Stimulated activated CD8-positive, alpha-beta memory T cell treated with anti-CD3 and anti-CD28 coated beads, Interleukin-15, amount 100 ng/mL, for 1 hour (primary cell): ENCODE measurements around the gene MBNL1.

Experiments
- DNase-seq: peaks from one replicate; pipeline ENCODE4 v3.0.0-alpha.2; 2020; ENCODE audit warnings: low read depth

MBNL1 gene

DNA sequence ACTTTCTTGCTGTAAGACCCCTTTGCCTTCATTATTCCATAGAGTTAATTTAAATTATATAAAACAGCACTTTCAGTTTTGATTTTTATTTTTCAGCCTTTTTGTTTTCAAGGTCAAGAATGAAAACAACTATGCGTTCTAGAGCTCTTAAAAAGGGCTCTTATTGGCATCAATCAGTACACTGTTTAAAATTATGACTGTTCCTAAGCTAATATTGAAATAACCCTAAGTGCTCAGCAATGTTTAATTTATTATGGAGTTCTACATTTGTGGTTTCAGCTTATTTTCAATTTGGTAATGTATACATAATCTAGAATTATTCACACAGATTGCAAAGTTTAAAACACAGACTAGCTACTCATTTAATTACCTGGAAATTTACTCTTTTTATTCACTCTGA is 179.4 kb downstream of the MBNL1 start:
- no peak for DNase-seq

DNA sequence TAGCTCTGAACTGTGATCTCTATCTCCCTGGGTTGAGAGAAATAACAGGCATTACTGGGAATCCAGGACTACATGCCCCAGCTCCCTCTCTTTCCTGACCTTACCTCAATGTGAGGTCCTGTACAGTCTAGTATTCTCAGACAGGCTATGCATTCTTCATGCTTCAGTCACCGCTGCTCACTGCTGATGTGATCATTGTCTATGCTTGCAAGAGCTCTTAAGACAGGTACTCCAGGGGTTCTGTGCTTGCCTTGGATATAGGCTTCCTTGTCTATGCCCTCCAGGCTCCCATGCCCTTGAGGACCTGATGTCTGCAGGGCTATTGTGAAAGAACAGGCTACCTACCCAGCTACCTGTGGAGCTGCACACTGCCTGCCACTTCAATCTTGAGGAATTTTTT is 183.6 kb downstream of the MBNL1 start:
- no peak for DNase-seq

DNA sequence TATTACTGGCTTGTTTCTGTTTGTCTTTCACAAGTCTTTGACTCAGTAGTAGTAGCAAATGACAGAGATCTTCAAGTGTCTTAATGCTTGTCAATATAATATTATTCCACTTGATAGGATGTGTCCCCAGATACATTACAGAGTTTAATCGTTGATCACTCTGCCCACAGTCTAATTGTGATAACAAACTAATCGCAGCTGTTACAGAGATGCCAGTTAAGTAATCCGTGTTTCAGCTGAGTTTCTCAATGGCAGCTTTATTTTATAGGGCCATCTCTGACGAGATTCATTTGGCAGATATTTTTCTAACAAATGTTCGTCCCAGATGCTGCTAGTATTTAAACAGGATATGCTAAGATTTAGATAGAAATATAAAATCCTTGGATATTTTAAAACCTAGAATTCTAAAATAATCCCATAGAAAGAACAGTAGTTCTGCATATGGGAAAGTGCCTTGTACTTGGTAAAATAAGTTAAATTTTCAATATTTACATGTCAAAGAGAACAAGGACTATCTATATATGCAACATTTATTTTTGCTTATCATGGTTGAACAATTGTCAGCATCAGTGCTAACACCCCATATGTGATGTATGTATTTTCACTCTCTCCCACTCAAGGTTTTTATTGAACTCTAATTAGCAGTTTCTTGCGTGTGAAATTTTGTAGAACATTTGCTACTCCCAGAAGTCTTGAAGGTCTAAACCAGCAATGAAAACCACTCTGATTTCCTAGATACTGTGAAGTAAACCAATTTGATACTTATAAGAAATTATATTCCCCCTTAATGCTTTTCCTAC is 185.5 kb downstream of the MBNL1 start:
- DNase-seq, result no peak

DNA sequence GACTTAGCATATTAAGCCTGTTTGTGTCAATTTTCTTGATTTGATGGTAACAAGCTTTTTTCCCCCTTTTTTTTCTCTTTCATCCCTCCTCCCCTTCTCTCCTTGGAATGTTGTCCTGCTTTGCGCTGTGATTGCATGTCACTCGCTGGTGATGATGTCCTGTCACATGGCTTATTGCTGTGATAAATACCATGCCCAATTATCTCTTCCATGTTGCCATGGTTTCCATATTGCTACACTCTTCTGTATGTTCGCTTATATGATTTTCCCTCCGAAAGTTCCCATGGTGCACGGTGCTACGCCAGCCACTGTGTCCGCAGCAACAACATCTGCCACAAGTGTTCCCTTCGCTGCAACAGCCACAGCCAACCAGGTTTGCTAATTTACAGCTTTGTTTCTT is 187.3 kb downstream of the MBNL1 start:
- DNase-seq, result no peak

DNA sequence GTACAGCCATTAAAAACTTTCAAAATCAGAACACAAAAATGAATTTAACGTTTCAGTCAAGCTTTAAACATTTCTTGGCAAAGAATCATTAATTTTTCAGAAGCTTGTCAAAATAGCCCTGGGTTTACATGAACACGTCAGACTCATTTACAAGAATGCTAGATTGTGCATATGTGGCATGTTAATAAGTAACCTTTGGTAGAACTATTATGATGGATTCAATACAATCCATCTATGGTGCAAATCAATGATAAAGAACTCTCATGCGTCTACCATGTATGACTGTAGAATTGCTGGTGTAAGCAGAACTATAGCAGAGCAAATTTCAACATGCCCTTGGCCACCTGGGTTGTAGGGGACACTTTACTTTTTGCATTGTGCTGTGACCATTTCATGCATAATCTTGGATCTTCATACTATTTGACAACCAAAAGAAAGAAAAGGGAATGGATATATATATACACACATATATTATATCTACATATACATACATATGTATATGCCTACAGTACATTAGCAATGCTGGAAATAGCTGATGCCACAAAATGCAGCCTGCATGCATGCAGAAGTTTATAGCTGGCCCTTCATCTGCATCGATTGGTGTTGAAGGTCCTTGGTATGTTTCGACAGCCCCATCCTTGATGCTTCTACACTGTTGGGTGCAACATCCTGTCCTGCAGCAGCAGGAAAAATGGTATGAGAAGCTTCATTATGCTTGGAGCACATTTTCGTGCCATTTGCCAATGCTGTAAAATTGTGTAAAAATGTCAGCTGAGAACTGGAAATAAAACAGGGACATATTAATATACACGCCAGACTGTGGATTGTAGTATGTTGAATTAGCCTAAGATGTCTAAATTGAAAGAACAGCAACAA is 189.0 kb downstream of the MBNL1 start:
- no peak for DNase-seq

DNA sequence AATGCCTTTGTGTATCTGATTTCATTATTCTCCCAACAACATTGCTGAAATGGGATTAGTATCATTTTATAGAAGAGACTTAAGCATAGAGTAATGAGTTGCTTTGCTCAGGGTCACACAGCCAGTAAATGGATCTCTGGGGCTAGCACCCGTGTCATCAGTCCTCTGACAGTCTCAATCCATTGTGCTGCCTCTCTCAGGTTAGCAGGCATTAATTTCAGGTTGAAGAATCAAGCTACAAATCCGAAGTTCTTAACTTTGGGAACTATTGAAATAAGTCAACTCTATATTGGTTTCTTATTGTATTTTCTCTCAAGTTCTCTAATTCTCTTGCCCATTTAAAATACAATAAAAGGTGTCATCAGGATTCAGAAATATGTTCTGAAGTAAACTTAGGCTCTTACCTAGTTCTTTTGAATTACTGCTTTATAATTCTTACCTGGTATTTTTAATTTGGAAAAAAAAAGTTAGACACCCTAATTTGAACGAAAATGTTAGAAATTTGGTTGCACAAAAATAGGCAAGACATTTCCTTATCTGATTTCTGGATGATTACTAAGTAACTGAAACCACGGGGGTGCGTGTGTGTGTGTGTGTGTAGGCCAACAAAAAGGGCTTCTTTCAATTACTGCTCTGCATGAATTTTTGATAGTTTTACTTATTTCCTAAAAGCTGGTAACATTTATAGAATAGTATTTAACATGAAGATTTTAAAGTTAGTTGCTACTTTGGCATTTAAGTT is 189.8 kb downstream of the MBNL1 start:
- no peak for DNase-seq

DNA sequence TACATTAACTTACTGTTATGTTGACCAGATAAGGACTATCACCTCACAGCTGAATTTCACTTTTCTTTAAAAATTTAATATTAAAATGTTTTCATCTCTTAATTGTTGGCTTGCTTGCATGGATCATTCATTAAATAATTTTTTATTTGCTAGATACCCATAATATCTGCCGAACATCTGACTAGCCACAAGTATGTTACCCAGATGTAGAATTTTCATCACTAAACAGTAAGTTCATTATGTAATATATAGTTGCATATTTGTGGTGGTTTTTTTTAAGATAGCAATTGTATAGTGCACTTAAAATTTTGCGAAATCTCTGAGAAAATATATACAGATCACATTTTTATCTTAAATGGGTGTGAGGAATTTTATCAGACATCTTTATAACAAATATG is 190.4 kb downstream of the MBNL1 start:
- DNase-seq, result no peak

DNA sequence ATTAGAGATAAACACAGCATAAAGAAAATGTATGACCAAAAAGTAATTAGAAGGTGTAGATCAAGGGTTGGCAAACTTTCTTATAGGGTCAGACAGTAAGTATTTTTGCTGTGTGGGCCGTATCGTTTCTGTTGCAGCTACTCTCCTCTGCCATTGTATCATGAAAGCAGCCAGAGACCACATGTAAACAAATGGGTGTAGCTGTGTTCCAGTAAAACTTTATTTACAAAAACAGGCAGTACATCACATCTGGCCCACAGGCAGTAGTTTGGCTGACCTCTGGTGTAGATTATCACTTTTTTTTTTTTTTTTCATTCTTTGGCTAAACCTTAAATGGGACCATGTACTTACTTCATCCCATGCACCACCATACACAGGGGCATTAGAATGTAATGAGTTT is 190.8 kb downstream of the MBNL1 start:
- DNase-seq, result no peak

DNA sequence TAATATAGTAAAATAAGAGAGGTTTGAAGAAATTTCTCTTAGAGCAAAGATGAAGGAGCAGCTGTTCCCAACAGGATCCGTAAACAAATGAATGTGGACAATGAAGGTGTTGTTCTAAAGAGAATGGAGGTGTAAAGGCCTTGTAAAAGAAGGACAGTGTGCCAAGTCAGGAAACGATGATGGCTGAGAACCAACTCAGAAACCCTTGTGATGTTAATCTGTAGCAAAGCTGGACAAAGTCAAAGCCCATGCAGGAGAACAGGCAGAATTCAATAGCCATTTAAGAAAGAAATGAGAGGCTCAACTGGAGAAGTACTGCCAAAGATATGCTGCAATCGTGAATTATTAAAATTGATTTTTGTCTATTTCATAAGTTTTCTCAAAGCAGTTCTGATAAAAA is 192.2 kb downstream of the MBNL1 start:
- DNase-seq, result no peak

DNA sequence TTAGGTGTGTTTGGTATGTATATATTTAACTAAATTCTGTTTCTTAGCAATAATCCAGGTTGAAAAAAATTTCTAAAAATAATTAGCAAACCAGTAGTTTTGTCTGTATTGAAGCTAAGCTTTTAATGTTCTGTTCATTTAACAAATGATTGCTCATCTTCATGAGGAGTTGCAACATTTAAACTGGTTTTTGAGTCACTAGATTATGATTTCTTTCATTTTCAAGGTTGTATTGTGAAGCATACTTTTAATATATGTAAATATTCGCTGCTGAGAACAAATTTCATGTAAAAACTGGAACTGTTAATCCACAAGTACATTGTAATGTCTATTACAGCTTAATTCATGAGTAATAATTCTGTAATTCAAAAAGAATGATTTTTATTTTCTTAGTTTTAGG is 192.7 kb downstream of the MBNL1 start:
- DNase-seq, result no peak

DNA sequence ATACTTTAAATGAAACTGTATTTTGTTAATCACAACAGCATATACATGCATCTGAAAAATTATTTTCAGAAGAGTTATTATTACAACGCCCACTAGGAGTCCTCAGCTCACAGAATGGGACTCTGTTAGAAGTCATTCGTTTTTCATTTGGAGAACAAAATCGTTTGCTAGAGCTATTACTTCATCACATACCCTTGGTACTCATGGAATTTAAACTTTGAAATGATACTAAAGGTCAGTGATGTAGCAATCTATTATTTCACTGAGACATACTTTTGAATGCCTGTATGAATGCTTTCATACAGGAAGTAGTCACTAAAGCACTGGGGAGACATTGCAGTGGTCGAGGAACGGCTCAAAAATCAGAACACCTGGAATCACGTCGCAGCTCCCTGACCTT is 198.1 kb downstream of the MBNL1 start:
- no peak for DNase-seq

DNA sequence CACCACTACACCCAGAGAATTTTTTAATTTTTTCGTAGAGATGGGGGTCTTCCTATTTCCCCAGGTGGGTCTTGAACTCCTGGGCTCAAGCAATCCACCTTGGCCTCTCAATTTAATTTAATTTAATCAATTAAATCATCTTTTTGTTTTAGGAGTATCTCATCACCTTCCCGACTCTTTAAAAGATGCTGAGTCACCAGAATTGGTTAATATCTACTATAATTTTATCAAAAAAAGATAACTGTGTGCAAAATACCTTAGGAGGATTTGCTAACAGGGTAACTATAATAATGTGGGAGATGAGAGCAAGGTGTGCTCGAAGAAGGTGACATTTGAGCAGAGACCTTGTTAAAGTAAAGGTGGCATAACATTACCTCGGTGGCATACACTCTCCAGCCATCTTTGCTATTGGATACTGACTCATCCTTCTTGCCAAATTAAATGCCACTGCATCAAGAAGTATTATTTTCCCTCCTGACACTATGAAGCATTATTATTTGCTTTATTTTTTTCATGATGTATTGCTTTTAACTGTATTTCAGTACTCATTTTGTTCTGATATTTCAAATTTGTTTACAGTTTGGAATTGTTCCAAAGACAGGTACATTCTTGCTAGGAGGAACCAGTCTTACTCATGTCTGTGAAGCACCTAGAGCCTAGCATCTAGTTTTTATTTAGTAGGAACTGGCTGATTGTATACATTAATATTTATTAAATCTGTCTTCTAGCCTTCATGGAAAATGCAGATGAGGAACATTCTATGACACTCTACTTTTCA is 200.7 kb downstream of the MBNL1 start:
- DNase-seq, result no peak

DNA sequence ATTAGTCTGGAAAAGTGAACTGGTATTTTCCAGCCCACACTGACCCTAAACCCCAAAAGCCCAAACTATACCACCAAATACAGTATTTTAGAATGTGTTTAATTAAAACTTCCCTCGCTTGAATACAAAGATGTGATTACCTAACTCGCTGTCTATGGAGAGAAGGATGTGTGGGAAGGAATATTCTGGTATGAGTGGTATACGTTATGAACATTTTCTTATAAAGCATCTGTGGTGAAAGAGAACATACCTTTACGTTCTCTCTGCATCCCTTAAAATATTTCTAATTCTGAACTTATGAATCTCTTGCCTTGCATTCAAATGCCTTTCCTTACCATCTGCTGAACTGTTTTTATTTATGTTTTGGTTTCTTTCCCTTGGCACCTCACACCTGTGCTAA is 201.4 kb downstream of the MBNL1 start:
- no peak for DNase-seq

DNA sequence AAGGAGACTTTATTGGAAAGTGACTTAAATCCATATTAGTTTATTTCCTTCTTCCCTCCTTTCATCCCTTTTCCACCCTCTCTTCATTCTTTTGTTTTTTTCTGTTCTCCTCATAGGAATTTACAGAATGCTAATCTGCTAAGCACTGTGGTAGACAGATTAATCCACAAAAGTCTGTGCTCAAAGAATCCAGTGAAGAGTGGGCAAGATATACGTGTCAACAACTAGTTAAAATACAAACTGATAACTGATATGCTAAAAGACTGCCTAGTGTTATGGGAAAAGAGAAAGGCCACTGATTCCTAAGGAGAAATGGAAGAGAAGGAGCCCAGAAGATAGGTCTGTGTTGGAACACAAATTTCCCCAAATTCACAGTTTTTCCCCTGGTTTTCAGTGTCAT is 202.2 kb downstream of the MBNL1 start:
- no peak for DNase-seq

DNA sequence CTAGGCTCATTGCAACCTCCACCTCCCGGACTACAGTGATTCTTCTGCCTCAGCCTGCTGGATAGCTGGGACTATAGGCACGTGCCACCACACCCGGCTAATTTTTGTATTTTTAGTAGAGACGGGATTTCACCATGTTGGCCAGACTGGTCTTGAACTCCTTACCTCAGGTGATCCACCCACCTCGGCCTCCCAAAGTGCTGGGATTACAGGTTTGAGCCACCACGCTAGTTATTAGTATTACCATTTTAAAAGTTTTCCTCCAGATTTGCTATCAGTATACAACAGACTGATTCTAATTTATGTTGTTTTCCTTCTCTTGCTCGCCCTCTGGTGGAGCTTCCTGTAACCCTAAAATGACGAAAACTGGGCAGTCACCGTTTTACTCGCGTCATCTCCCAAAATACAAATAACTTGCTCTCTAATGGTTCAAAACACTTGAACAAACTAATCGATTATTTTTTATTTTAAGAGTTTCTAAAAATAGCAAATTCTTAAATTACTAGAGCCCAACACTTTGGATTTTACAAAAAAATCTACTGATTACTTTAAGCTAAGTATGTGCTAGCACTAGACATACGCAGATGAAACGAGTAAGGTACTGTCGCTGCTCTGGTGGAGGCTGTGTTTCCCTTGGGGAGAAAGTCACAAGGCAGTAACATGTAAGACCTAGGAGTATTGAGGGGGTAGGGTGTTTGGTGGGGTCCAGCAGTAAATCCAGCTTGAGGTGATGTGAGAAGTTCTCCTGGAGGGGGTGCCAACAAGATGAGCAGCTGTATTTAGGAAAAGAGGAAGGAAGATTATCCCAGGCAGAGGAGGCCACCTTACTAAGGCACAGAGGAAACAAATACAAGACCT is 203.3 kb downstream of the MBNL1 start:
- peak; percentile 54 for DNase-seq

DNA sequence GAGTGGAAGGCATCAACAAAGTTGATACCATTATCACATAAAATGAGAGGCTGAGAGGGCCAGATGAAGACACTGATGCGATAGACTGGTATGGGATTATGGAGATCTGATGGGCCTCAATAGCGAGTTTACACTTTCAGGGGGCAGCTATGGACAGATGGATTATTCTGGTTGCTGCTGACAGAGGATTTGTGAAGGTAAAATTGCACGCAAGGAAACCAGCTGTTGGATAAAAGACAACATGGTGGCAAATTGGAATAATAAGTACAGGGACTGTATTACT is 203.9 kb downstream of the MBNL1 start:
- no peak for DNase-seq

DNA sequence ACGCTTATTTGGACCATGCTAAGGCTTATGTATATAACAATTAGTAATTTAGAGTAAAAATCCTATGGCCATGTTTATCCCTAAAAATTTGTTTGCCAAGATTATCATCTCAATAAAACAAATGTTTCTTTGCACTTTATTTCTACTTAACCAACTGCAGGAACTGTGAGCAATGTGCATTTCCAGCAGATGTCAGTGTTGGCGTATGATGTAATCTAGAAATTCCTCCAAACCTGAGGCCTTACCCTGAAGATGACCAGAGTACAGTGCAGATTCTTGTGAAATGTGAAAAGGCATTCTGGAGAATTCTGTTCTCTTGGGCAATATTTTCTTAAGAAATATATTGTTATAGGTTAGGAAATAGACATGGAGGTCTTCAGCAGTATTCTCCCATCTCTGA is 205.9 kb downstream of the MBNL1 start:
- DNase-seq, result no peak

DNA sequence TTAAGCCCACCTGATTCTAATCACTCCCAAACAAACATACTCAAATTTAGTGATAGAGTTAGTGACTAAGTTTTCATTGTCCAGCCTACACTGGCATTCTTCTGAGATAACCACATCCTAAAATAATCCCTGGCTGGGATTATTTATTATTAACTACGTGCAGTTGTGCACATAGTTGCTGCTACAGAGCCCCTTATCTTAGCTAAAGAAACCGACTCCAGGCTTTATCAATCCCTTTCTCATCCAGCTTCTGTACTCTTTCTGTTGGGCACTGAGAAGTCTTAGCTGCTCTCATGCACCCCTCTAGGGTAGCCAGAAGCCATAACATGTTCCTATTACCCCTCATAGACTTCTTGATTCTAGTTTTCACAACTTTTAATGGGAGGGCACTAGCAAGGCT is 208.7 kb downstream of the MBNL1 start:
- DNase-seq, result no peak

DNA sequence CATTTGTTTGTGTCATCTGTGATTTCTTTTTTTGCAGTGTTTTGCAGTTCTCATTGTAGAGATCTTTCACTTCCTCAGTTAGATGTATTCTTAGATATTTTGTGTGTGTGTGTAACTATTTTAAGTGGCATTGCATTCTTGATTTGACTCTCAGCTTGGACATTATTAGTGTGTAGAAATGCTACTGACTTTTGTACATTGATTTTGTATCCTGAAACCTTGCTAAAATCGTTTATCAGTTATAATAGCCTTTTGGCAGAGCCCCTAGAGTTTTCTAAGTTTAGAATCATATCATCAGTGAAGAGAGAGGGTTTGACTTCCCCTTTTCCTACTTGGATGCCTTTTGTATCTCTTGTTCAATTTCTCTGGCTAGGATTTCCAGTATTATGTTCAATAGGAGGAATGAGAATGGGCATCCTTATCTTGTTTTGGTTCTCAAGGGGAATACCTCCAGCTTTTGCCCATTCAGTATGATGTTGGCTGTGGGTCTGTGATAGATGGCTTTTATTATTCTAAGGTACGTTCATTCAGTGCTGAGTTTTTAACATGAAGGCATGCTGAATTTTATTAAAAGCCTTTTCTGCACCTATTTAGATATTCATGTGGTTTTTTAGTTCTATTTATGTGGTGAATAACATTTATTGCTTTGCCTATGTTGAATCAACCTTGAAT is 211.7 kb downstream of the MBNL1 start:
- no peak for DNase-seq

DNA sequence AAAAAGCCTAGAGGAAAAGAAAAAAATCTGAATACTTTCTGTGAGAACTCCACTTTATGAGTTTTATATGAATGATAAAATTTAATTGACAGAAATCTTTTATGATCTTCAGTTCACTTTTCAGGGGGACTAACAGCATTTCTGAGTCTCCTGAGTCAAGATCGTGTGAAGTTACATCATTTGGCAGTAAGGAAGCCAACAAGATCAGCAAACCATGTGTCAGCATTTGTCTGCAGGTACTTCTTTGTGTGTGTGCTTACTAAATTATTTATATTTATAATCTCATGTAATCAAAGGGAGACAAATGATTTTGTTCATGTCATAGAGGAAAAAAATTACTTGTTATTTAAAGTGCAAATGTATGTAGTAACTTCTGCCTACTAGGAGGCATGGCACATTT is 217.6 kb downstream of the MBNL1 start:
- DNase-seq, result no peak

DNA sequence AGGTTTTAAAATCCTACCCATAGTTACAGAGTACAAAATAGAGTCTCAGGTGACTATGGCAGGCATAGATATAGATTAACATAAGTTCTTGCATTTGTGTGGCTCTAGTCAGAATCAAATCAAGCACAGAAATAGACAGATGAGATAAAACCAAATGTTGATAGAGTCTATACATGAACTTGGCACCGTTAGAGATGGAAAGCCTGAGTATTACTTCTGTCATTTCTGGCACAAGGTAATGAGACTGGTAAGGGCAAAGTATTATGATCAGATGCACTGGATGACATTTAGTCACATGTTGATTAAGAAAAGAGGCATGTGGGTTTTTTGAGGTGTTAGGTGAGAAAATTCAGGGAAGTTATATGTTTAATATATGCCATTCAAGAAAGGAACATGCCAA is 219.7 kb downstream of the MBNL1 start:
- DNase-seq, result no peak
